IMR-90 (cell line): ENCODE results near the gene SPOCK3. TPM values are rescaled to one million over a fixed set of nuclear protein-coding genes. Genes with fewer than 3 reads are reported as not detected.

Experiments
- ATAC-seq: fragments of 200-7000 bp; cut with Tn5 transposase; 2 replicates; pipeline ENCODE4 v1.9.1; 2020; ENCODE audit warnings: low read depth, mild to moderate bottlenecking, moderate library complexity
- BruUV-seq: library from RNA; stranded (reverse); fragments of 400-500 nt; replicated peaks from 2 replicates; lab custom pipeline; 2021; lab: Mats Ljungman, UMichigan
- CTCF ChIA-PET: fragments of 300-600 bp; formaldehyde crosslinking; extraction: SDS; loops from one replicate; lab custom pipeline; 2021; ENCODE audit warnings: antibody characterized with exemption; lab: Yijun Ruan, JAX
- POLR2A ChIA-PET: fragments of 300-600 bp; sonication (Branson Sonifier 250); formaldehyde crosslinking; loops from one replicate; lab custom pipeline; 2022; ENCODE audit warnings: antibody characterized with exemption; ENCODE audit not compliant: unreplicated experiment; lab: Charles Lee
- DNase-seq: peaks from one replicate; pipeline ENCODE4 v3.0.0; 2013
- H2AFZ ChIP-seq: replicated peaks from 2 replicates; pipeline ENCODE3; 2013; ENCODE audit warnings: low read length, mild to moderate bottlenecking; ENCODE audit not compliant: poor library complexity
- H2AK5ac ChIP-seq: 2 replicates; pipeline ENCODE4 v1.6.1; 2013; ENCODE audit warnings: low read depth, low read length, inconsistent platforms
- H2AK9ac ChIP-seq: replicated peaks from 2 replicates; pipeline ENCODE3; 2013; ENCODE audit warnings: mild to moderate bottlenecking, low read depth, low read length, moderate library complexity; ENCODE audit not compliant: poor library complexity
- H2BK120ac ChIP-seq: 2 replicates; pipeline ENCODE4 v1.6.1; 2013; ENCODE audit warnings: low read depth, low read length, inconsistent platforms
- H2BK15ac ChIP-seq: 3 replicates; pipeline ENCODE4 v1.6.1; 2013; ENCODE audit warnings: low read depth, low read length, inconsistent platforms
- H2BK20ac ChIP-seq: 2 replicates; pipeline ENCODE4 v1.6.1; 2013; ENCODE audit warnings: low read depth, mild to moderate bottlenecking, inconsistent platforms, low read length, moderate library complexity
- H2BK5ac ChIP-seq: 2 replicates; pipeline ENCODE4 v1.6.1; 2013; ENCODE audit warnings: mild to moderate bottlenecking, low read depth, low read length, inconsistent platforms; ENCODE audit not compliant: poor library complexity, severe bottlenecking
- H3K14ac ChIP-seq: replicated peaks from 2 replicates; pipeline ENCODE4 v1.6.1; 2013; ENCODE audit warnings: low read depth, low read length, inconsistent platforms
- H3K18ac ChIP-seq: 2 replicates; pipeline ENCODE4 v1.6.1; 2013; ENCODE audit warnings: low read depth, low read length, control low read depth
- H3K23ac ChIP-seq: 2 replicates; pipeline ENCODE4 v1.6.1; 2013; ENCODE audit warnings: low read depth, low read length, inconsistent platforms
- H3K27ac ChIP-seq: 2 replicates; pipeline ENCODE4 v1.5.1; 2013; ENCODE audit warnings: mild to moderate bottlenecking, control low read depth, low read length; ENCODE audit not compliant: insufficient read depth
- H3K27me3 ChIP-seq: 2 replicates; pipeline ENCODE4 v1.6.1; 2013; ENCODE audit warnings: low read length; ENCODE audit not compliant: control insufficient read depth, insufficient read depth
- H3K36me3 ChIP-seq: 2 replicates; pipeline ENCODE4 v1.6.1; 2013; ENCODE audit warnings: low read length, mixed read lengths; ENCODE audit not compliant: control insufficient read depth, insufficient read depth
- H3K4ac ChIP-seq: 2 replicates; pipeline ENCODE4 v1.6.1; 2013; ENCODE audit warnings: low read depth, low read length, inconsistent platforms
- H3K4me1 ChIP-seq: 2 replicates; pipeline ENCODE4 v1.6.1; 2013; ENCODE audit warnings: low read length, mixed read lengths; ENCODE audit not compliant: control insufficient read depth, insufficient read depth
- H3K4me2 ChIP-seq: 2 replicates; pipeline ENCODE4 v1.6.1; 2013; ENCODE audit warnings: low read depth, mild to moderate bottlenecking, control low read depth, low read length, moderate library complexity
- H3K4me3 ChIP-seq: 2 replicates; pipeline ENCODE4 v1.5.1; 2013; ENCODE audit warnings: low read depth, mild to moderate bottlenecking, control low read depth, low read length, moderate library complexity; ENCODE audit not compliant: insufficient read depth
- H3K56ac ChIP-seq: 2 replicates; pipeline ENCODE4 v1.6.1; 2013; ENCODE audit warnings: low read length, inconsistent platforms; ENCODE audit not compliant: insufficient read depth; ENCODE audit errors: extremely low read depth
- H3K79me1 ChIP-seq, 2 experiments: 2 replicates each; pipeline ENCODE4 v1.6.1; 2013; ENCODE audit warnings: low read length in 2 of 2, inconsistent platforms in 1 of 2, low read depth in 1 of 2
- H3K9ac ChIP-seq: 2 replicates; pipeline ENCODE4 v1.6.1; 2013; ENCODE audit warnings: low read depth, low read length, control low read depth
- H3K9me1 ChIP-seq: 2 replicates; pipeline ENCODE4 v1.6.1; 2013; ENCODE audit warnings: low read length, inconsistent platforms; ENCODE audit not compliant: insufficient read depth
- H3K9me3 ChIP-seq: 2 replicates; pipeline ENCODE4 v1.6.1; 2013; ENCODE audit warnings: low read length; ENCODE audit not compliant: control insufficient read depth, insufficient read depth
- H4K20me1 ChIP-seq: 2 replicates; pipeline ENCODE4 v1.6.1; 2013; ENCODE audit warnings: low read length, inconsistent platforms; ENCODE audit not compliant: insufficient read depth
- H4K5ac ChIP-seq: 2 replicates; pipeline ENCODE4 v1.6.1; 2013; ENCODE audit warnings: mild to moderate bottlenecking, low read depth, low read length, control low read depth
- H4K8ac ChIP-seq, 2 experiments: 2 replicates each; pipeline ENCODE4 v1.6.1; 2013; ENCODE audit warnings: low read depth in 2 of 2, low read length in 2 of 2, control low read depth in 1 of 2, inconsistent platforms in 1 of 2
- H4K91ac ChIP-seq: 2 replicates; pipeline ENCODE4 v1.6.1; 2013; ENCODE audit warnings: low read depth, low read length, inconsistent platforms; ENCODE audit not compliant: insufficient read depth
- CHD1 ChIP-seq: IDR thresholded peaks from 2 replicates; pipeline ENCODE4 v1.6.1; 2012; ENCODE audit warnings: low read depth, low read length, improper control_type of control experiment
- CTCF ChIP-seq: conservative IDR thresholded peaks from 2 replicates; pipeline ENCODE4 v1.5.1; 2012; ENCODE audit warnings: mild to moderate bottlenecking, low read depth, low read length, improper control_type of control experiment
- POLR2A ChIP-seq: IDR thresholded peaks from 2 replicates; pipeline ENCODE4 v1.6.1; 2012; ENCODE audit warnings: mild to moderate bottlenecking, low read depth, low read length
- RAD21 ChIP-seq: IDR thresholded peaks from 2 replicates; pipeline ENCODE4 v1.6.1; 2012; ENCODE audit warnings: low read length, improper control_type of control experiment
- RCOR1 ChIP-seq: IDR thresholded peaks from 2 replicates; pipeline ENCODE4 v1.6.1; 2012; ENCODE audit warnings: mild to moderate bottlenecking, low read length, improper control_type of control experiment; ENCODE audit not compliant: insufficient replicate concordance
- RFX5 ChIP-seq: IDR thresholded peaks from 2 replicates; pipeline ENCODE4 v1.8.0; 2012; ENCODE audit warnings: low read depth, mild to moderate bottlenecking, low read length, moderate library complexity
- SMC3 ChIP-seq: fragments of 150-350 bp; IDR thresholded peaks from 2 replicates; pipeline ENCODE4 v1.6.1; 2016; ENCODE audit warnings: low read depth, mild to moderate bottlenecking, antibody characterized with exemption, low read length, moderate library complexity
- WGBS, 2 experiments: methylation state at CpG; one replicate each; pipeline versions ENCODE4 v1.1.5 to v1.1.7; 2013; ENCODE audit warnings: missing lambda C conversion rate in 2 of 2; ENCODE audit not compliant: insufficient read length in 1 of 2; ENCODE audit errors: extremely low coverage in 2 of 2; 5-methylcytosine and 5-hydroxymethylcytosine counted together
- dilution Hi-C: fragments of 300-500 bp; cut with HindIII; formaldehyde crosslinking; loops from one replicate; pipeline ENCODE4 v1.14.3; 2018; ENCODE audit warnings: low sequenced_read_pairs; ENCODE audit not compliant: unreplicated experiment
- in situ Hi-C: fragments of 300-500 bp; cut with MboI; formaldehyde crosslinking; loops from 3 replicates; pipeline ENCODE4 v1.14.3; 2019; ENCODE audit warnings: low sequenced_read_pairs, inconsistent platforms, mixed read lengths
- intact Hi-C: fragments of 100-400 bp; cut with micrococcal nuclease; formaldehyde crosslinking; loops from 2 replicates; pipeline ENCODE4 v1.10.0; 2022
- polyA plus RNA-seq, 3 experiments: library from polyadenylated mRNA; depleted of rRNA; stranded (reverse); fragments of >200 nt; gene quantifications; 2 replicates each; pipeline ENCODE4 v1.2.3, GENCODE V29; 2012; ENCODE audit warnings: low replicate concordance in 1 of 3
- total RNA-seq: library from RNA; depleted of rRNA; stranded (reverse); fragments of >200 nt; gene quantifications from 2 replicates; pipeline ENCODE4 v1.2.3, GENCODE V29; 2012

SPOCK3 gene
- total and polyA plus RNA-seq, 2 of the 4 experiments (the other 2 are of a cell fraction): not detected

- WGBS, 2 experiments: no CpG with 5 or more reads among the region's 2 CpGs
- in situ Hi-C loops: no loop called here
These were observed 12.2 kb downstream of the SPOCK3 start for GRCh38 chr4:167222099-167222498.

More at GRCh38 chr4:167222099-167222498, 12.2 kb downstream of the SPOCK3 start:
- dilution Hi-C loops (no loop called here), intact Hi-C loops (no loop called here)
- Histone ChIP-seq H4K20me1 (no peaks in the 10 kb centered on the region), H2BK5ac (no peak overlapping the region), H3K27ac (no peak overlapping the region), H3K4ac (no peak overlapping the region), H3K4me1 (no peaks in the 10 kb centered on the region), H3K9ac (no peak overlapping the region), H3K4me3 (no peak overlapping the region), H2AFZ (no peak overlapping the region), H2BK15ac (no peak overlapping the region), H3K18ac (no peak overlapping the region), H3K23ac (no peak overlapping the region), H3K79me1 (no peaks in the 10 kb centered on the region), H2AK9ac (no peak overlapping the region), H4K8ac (no peak overlapping the region), H4K91ac (no peak overlapping the region), H2AK5ac (no peak overlapping the region), H3K9me1 (no peaks in the 10 kb centered on the region), H3K36me3 (no peaks in the 10 kb centered on the region), H3K9me3 (no peaks in the 10 kb centered on the region; the same call in 1 of the 2 replicates), H2BK20ac (no peak overlapping the region), H2BK120ac (no peak overlapping the region), H3K14ac (no peak overlapping the region), H3K4me2 (no peak overlapping the region), H3K27me3 (no peaks in the 10 kb centered on the region), H4K5ac (no peak overlapping the region), H3K56ac (no peak overlapping the region)
- TF ChIP-seq RCOR1 (no peak), CTCF (no peak), RFX5 (no peak), CHD1 (no peak), SMC3 (no peak), RAD21 (no peak), POLR2A (no peak)
- no peak for DNase-seq
- BruUV-seq: no TSS peak
- CTCF ChIA-PET: no interaction called here
- ATAC-seq: no peak
- POLR2A ChIA-PET: no interaction called here
